Neural progenitor cell (in vitro differentiated cells): ENCODE results near the gene HOXD1. TPM values are rescaled to one million over a fixed set of nuclear protein-coding genes. Genes with fewer than 3 reads are reported as not detected.

ENCODE experiments used
- DNase-seq: peaks from one replicate; pipeline ENCODE4 v3.0.0-alpha.2; 2016; ENCODE audit warnings: low spot score
- H2AFZ ChIP-seq: fragments of 200-600 bp; sonication (generic); replicated peaks from 2 replicates; pipeline ENCODE4 v1.6.1; 2016; ENCODE audit warnings: antibody characterized with exemption
- H3F3A ChIP-seq: fragments of 200-600 bp; sonication (generic); 2 replicates; pipeline ENCODE4 v1.6.1; 2016; ENCODE audit warnings: antibody characterized with exemption, low read depth
- H3K27ac ChIP-seq: fragments of 200-600 bp; sonication (generic); 2 replicates; pipeline ENCODE4 v1.5.1; 2016; ENCODE audit warnings: mild to moderate bottlenecking
- H3K27me3 ChIP-seq: fragments of 200-600 bp; sonication (generic); 2 replicates; pipeline ENCODE4 v1.6.1; 2016; ENCODE audit warnings: mild to moderate bottlenecking, moderate library complexity
- H3K36me3 ChIP-seq: fragments of 200-600 bp; sonication (generic); 2 replicates; pipeline ENCODE4 v1.5.1; 2016
- H3K4me1 ChIP-seq: fragments of 200-600 bp; sonication (generic); 2 replicates; pipeline ENCODE4 v1.6.1; 2016; ENCODE audit warnings: mixed run types
- H3K4me2 ChIP-seq: fragments of 200-600 bp; sonication (generic); 2 replicates; pipeline ENCODE4 v1.6.1; 2016
- H3K4me3 ChIP-seq: fragments of 200-600 bp; sonication (generic); 2 replicates; pipeline ENCODE4 v1.5.1; 2016
- H3K79me2 ChIP-seq: fragments of 200-600 bp; sonication (generic); 2 replicates; pipeline ENCODE4 v1.6.1; 2016; ENCODE audit warnings: low read depth
- H3K9ac ChIP-seq: fragments of 200-600 bp; sonication (generic); 2 replicates; pipeline ENCODE4 v1.6.1; 2016
- H3K9me3 ChIP-seq: fragments of 200-600 bp; sonication (generic); 2 replicates; pipeline ENCODE4 v1.5.1; 2016; ENCODE audit warnings: low read depth
- H4K20me1 ChIP-seq: fragments of 200-600 bp; sonication (generic); 2 replicates; pipeline ENCODE4 v1.6.1; 2016; ENCODE audit warnings: low read depth
- H3K27ac Mint-ChIP-seq: 3 replicates; pipeline ENCODE4 v1.8.0; 2021; ENCODE audit warnings: mixed read lengths
- H3K27me3 Mint-ChIP-seq: 2 replicates; pipeline ENCODE4 v1.8.0; 2022; ENCODE audit warnings: low read depth, mild to moderate bottlenecking, inconsistent platforms, moderate library complexity, mixed read lengths; ENCODE audit not compliant: insufficient read depth
- H3K36me3 Mint-ChIP-seq: 3 replicates; pipeline ENCODE4 v1.8.0; 2021; ENCODE audit warnings: mixed read lengths
- H3K4me1 Mint-ChIP-seq: 3 replicates; pipeline ENCODE4 v1.8.0; 2021; ENCODE audit warnings: mixed read lengths
- H3K4me3 Mint-ChIP-seq: 3 replicates; pipeline ENCODE4 v1.8.0; 2021; ENCODE audit warnings: mild to moderate bottlenecking, moderate library complexity, mixed read lengths
- H3K9me3 Mint-ChIP-seq: 3 replicates; pipeline ENCODE4 v1.8.0; 2020; ENCODE audit warnings: mixed read lengths
- CTCF ChIP-seq: fragments of 200-600 bp; sonication (generic); IDR thresholded peaks from 2 replicates; pipeline ENCODE4 v1.5.1; 2017; ENCODE audit warnings: antibody characterized with exemption, mild to moderate bottlenecking
- EZH2 ChIP-seq: fragments of 200-600 bp; sonication (generic); IDR thresholded peaks from 2 replicates; pipeline ENCODE4 v1.6.1; 2017; ENCODE audit warnings: antibody characterized with exemption, mild to moderate bottlenecking, moderate library complexity
- EZH2phosphoT487 ChIP-seq: fragments of 200-600 bp; sonication (generic); IDR thresholded peaks from 2 replicates; pipeline ENCODE4 v1.6.1; 2017; ENCODE audit warnings: antibody characterized with exemption
- total RNA-seq: library from RNA; depleted of rRNA; stranded (reverse); fragments of >200 nt; gene quantifications from 2 replicates; pipeline ENCODE4 v1.2.3, GENCODE V29; 2015; ENCODE audit warnings: low replicate concordance

The HOXD1 gene
- total RNA-seq, 1 donor from 2014 or later, result not detected

GRCh38 chr2:176178757-176179295 is 9.6 kb upstream of the HOXD1 start:
- no peak for DNase-seq
- H3K36me3 Mint-ChIP-seq, result peaks cover 2% of the 10 kb centered on the region
- no peak overlapping the region for H3K4me2 ChIP-seq
- no peak overlapping the region for H3K27ac ChIP-seq
- peaks cover 100% of the 10 kb centered on the region for H3K27me3 ChIP-seq
- H2AFZ ChIP-seq, result no peak overlapping the region
- TF ChIP-seq EZH2 (no peak), EZH2phosphoT487 (peak; percentile 95), CTCF (no peak)
- no peaks in the 10 kb centered on the region for H3K9me3 ChIP-seq
- H3K4me1 ChIP-seq, result peaks cover 12% of the 10 kb centered on the region
- H3K36me3 ChIP-seq, result no peaks in the 10 kb centered on the region
- peaks cover 21% of the 10 kb centered on the region for H3K4me1 Mint-ChIP-seq
- H3K4me3 Mint-ChIP-seq, result no peak overlapping the region
- peaks cover 15% of the 10 kb centered on the region for H3F3A ChIP-seq
- H3K27ac Mint-ChIP-seq, result no peak overlapping the region
- no peaks in the 10 kb centered on the region for H3K79me2 ChIP-seq
- peaks cover 71% of the 10 kb centered on the region for H4K20me1 ChIP-seq
- H3K9me3 Mint-ChIP-seq, result peaks cover 6% of the 10 kb centered on the region
- H3K27me3 Mint-ChIP-seq, result peaks cover 82% of the 10 kb centered on the region
- no peak overlapping the region for H3K4me3 ChIP-seq
- H3K9ac ChIP-seq, result no peak overlapping the region

- no peak overlapping the region for H2AFZ ChIP-seq
- Mint-ChIP-seq H3K4me1 (no peaks in the 10 kb centered on the region), H3K27ac (no peak overlapping the region), H3K36me3 (peaks cover 2% of the 10 kb centered on the region), H3K27me3 (peaks cover 78% of the 10 kb centered on the region), H3K9me3 (peaks cover 3% of the 10 kb centered on the region), H3K4me3 (no peak overlapping the region)
- H3K36me3 ChIP-seq, result no peaks in the 10 kb centered on the region
- no peak overlapping the region for H3K4me3 ChIP-seq
- H3K9ac ChIP-seq, result no peak overlapping the region
- H3K79me2 ChIP-seq, result no peaks in the 10 kb centered on the region
- DNase-seq, result no peak
- TF ChIP-seq EZH2 (no peak), EZH2phosphoT487 (no peak)
- H3K27me3 ChIP-seq, result peaks cover 100% of the 10 kb centered on the region
- no peaks in the 10 kb centered on the region for H3K9me3 ChIP-seq
- no peak overlapping the region for H3K4me2 ChIP-seq
- no peak overlapping the region for H3K27ac ChIP-seq
- H4K20me1 ChIP-seq, result peaks cover 47% of the 10 kb centered on the region
- H3F3A ChIP-seq, result no peaks in the 10 kb centered on the region
- H3K4me1 ChIP-seq, result no peaks in the 10 kb centered on the region
Observed at GRCh38 chr2:176181551-176181950, 6.9 kb upstream of the HOXD1 start.

GRCh38 chr2:176182671-176183070 is 5.8 kb upstream of the HOXD1 start:
- peaks cover 48% of the 10 kb centered on the region for H4K20me1 ChIP-seq
- Mint-ChIP-seq H3K4me3 (no peak overlapping the region), H3K27ac (no peak overlapping the region), H3K9me3 (peaks cover 5% of the 10 kb centered on the region), H3K36me3 (no peaks in the 10 kb centered on the region), H3K27me3 (peaks cover 76% of the 10 kb centered on the region), H3K4me1 (peaks cover under 1% of the 10 kb centered on the region)
- no peak for TF ChIP-seq EZH2phosphoT487
- TF ChIP-seq EZH2, result no peak
- no peak for TF ChIP-seq CTCF
- no peak overlapping the region for H2AFZ ChIP-seq
- no peak overlapping the region for H3K4me2 ChIP-seq
- H3K36me3 ChIP-seq, result no peaks in the 10 kb centered on the region
- H3K27ac ChIP-seq, result no peak overlapping the region
- peaks cover 100% of the 10 kb centered on the region for H3K27me3 ChIP-seq
- H3K9ac ChIP-seq, result no peak overlapping the region
- H3K4me1 ChIP-seq, result no peaks in the 10 kb centered on the region
- no peaks in the 10 kb centered on the region for H3K79me2 ChIP-seq
- DNase-seq, result no peak
- H3F3A ChIP-seq, result no peaks in the 10 kb centered on the region
- no peaks in the 10 kb centered on the region for H3K9me3 ChIP-seq
- H3K4me3 ChIP-seq, result no peak overlapping the region

GRCh38 chr2:176184749-176185148 is 3.7 kb upstream of the HOXD1 start:
- Histone ChIP-seq H3K79me2 (no peaks in the 10 kb centered on the region), H4K20me1 (peaks cover 41% of the 10 kb centered on the region), H3K4me2 (no peak overlapping the region), H3K4me1 (no peaks in the 10 kb centered on the region), H3K27ac (no peak overlapping the region), H2AFZ (no peak overlapping the region), H3F3A (no peaks in the 10 kb centered on the region), H3K9me3 (no peaks in the 10 kb centered on the region), H3K27me3 (peaks cover 100% of the 10 kb centered on the region), H3K4me3 (no peak overlapping the region), H3K9ac (no peak overlapping the region), H3K36me3 (no peaks in the 10 kb centered on the region)
- Mint-ChIP-seq H3K4me3 (no peak overlapping the region), H3K9me3 (peaks cover 5% of the 10 kb centered on the region), H3K4me1 (peaks cover 6% of the 10 kb centered on the region), H3K36me3 (no peaks in the 10 kb centered on the region), H3K27ac (no peak overlapping the region), H3K27me3 (peaks cover 72% of the 10 kb centered on the region)
- TF ChIP-seq EZH2phosphoT487, result no peak
- no peak for TF ChIP-seq EZH2
- no peak for DNase-seq
